Muscle of arm (tissue), 14 donors: ENCODE results near the gene FOXC2. TPM values are rescaled to one million over a fixed set of nuclear protein-coding genes. Genes with fewer than 3 reads are reported as not detected.
A peak's percentile ranks its signal among the peaks of the same experiment; 100 is the strongest.

Experiments
- DNase-seq: peaks from one replicate; pipeline ENCODE4 v3.0.0-alpha.2; 2013
- long read RNA-seq, 11 donors: transcript quantifications; one replicate each; lab custom pipeline, GENCODE V29; 2026
- polyA plus RNA-seq, 12 donors: library from polyadenylated mRNA; unstranded; fragments of 120-200 nt; gene quantifications; one replicate each; pipeline ENCODE4 v1.2.1, GENCODE V29; 2013; ENCODE audit not compliant: insufficient read length in 12 of 12

Gene FOXC2
- polyA plus RNA-seq = 1 to 10 TPM in 5 of 12 donors, under 1 TPM in 5, not detected in 2; 0.50 to 4.1 (median 0.98) TPM
- long read RNA-seq, donor 1 = 0 reads
- long read RNA-seq, donor 2, partial matches to known transcripts = 0 of 1 reads
- long read RNA-seq, donor 2, other reads (novel, unspliced or antisense) = 0 of 1 reads
- long read RNA-seq, donor 3 = 0 reads
- long read RNA-seq, donor 4 = 0 reads
- long read RNA-seq, donor 5, partial matches to known transcripts = 0 of 1 reads
- long read RNA-seq, donor 5, other reads (novel, unspliced or antisense) = 0 of 1 reads
- long read RNA-seq, donor 6, partial matches to known transcripts = 0 of 1 reads
- long read RNA-seq, donor 6, other reads (novel, unspliced or antisense) = 0 of 1 reads
- long read RNA-seq, donor 7 = 0 reads
- long read RNA-seq, donor 8 = 0 reads
- long read RNA-seq, donor 9, partial matches to known transcripts = 0 of 3 reads
- long read RNA-seq, donor 9, other reads (novel, unspliced or antisense) = 0 of 3 reads
- long read RNA-seq, donor 10 = 0 reads
- long read RNA-seq, donor 11 = 0 reads

- DNase-seq = peak; percentile 87
Measured at GRCh38 chr16:86566601-86566965, at the start of gene FOXC2. Gene FOXC2 (plus strand): TSS chr16:86566829. CDS start chr16:86567336, 507 bp downstream.

GRCh38 chr16:86517033-86517432 lies 49.6 kb upstream of the FOXC2 start:
- DNase-seq = no peak

GRCh38 chr16:86517652-86518258 lies 48.9 kb upstream of the FOXC2 start:
- peak; percentile 56 for DNase-seq

GRCh38 chr16:86519007-86519648 lies 47.5 kb upstream of the FOXC2 start:
- no peak for DNase-seq

GRCh38 chr16:86519649-86520316 lies 46.8 kb upstream of the FOXC2 start:
- peak; percentile 70 for DNase-seq

- DNase-seq = no peak
Measured at GRCh38 chr16:86520317-86521210, 46.1 kb upstream of the FOXC2 start.

GRCh38 chr16:86521236-86522197 lies 45.1 kb upstream of the FOXC2 start:
- DNase-seq = no peak

GRCh38 chr16:86522634-86523033 lies 44.0 kb upstream of the FOXC2 start:
- no peak for DNase-seq

GRCh38 chr16:86523166-86523740 lies 43.4 kb upstream of the FOXC2 start:
- no peak for DNase-seq

- no peak for DNase-seq
Measured at GRCh38 chr16:86524029-86524428, 42.6 kb upstream of the FOXC2 start.

GRCh38 chr16:86525696-86526095 lies 40.9 kb upstream of the FOXC2 start:
- no peak for DNase-seq

GRCh38 chr16:86527366-86527765 lies 39.3 kb upstream of the FOXC2 start:
- DNase-seq = no peak

GRCh38 chr16:86528061-86528929 lies 38.3 kb upstream of the FOXC2 start:
- DNase-seq = no peak

GRCh38 chr16:86529160-86529559 lies 37.5 kb upstream of the FOXC2 start:
- no peak for DNase-seq

GRCh38 chr16:86530251-86531190 lies 36.1 kb upstream of the FOXC2 start:
- DNase-seq = no peak

- DNase-seq = peak; percentile 70
Measured at GRCh38 chr16:86531191-86531545, 35.5 kb upstream of the FOXC2 start.
